ENCODE data around the gene ELP4.

ELP4 gene

DNA sequence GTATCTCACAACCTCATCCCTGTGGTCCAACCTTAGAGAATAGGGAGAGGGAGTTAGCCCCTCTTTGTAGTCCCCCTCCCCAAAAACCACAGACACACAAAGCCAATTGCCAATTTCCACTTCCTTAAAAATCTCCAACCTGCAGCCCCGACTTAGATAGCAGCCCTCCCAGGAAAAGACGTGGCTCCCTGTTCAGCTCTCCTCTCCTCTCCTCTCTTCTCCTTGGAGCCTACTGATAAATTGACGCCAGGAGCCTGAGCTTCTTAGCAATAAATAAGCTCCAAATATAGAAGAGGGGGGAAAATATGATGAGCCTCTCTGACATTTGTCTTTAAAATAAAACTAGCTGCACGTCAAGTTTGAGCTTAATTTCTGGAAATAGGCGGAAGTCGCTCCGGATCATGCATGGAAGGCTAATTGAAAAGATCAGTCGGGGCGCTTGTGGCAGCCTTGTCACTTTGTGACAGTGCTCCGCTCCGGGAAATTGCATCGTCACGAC, 294.3 kb downstream of the ELP4 start:
- H3K4me3 ChIP-seq (ENCODE audit: low read depth, low read length), result no peak overlapping the region
- TF ChIP-seq, protein P1, sequence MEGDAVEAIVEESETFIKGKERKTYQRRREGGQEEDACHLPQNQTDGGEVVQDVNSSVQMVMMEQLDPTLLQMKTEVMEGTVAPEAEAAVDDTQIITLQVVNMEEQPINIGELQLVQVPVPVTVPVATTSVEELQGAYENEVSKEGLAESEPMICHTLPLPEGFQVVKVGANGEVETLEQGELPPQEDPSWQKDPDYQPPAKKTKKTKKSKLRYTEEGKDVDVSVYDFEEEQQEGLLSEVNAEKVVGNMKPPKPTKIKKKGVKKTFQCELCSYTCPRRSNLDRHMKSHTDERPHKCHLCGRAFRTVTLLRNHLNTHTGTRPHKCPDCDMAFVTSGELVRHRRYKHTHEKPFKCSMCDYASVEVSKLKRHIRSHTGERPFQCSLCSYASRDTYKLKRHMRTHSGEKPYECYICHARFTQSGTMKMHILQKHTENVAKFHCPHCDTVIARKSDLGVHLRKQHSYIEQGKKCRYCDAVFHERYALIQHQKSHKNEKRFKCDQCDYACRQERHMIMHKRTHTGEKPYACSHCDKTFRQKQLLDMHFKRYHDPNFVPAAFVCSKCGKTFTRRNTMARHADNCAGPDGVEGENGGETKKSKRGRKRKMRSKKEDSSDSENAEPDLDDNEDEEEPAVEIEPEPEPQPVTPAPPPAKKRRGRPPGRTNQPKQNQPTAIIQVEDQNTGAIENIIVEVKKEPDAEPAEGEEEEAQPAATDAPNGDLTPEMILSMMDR (IDR thresholded peaks at IDR 0.05; ENCODE audit: control insufficient read depth, extremely low read depth, insufficient read depth), result no peak
- no peak for DNase-seq (ENCODE audit: low read depth)

DNA sequence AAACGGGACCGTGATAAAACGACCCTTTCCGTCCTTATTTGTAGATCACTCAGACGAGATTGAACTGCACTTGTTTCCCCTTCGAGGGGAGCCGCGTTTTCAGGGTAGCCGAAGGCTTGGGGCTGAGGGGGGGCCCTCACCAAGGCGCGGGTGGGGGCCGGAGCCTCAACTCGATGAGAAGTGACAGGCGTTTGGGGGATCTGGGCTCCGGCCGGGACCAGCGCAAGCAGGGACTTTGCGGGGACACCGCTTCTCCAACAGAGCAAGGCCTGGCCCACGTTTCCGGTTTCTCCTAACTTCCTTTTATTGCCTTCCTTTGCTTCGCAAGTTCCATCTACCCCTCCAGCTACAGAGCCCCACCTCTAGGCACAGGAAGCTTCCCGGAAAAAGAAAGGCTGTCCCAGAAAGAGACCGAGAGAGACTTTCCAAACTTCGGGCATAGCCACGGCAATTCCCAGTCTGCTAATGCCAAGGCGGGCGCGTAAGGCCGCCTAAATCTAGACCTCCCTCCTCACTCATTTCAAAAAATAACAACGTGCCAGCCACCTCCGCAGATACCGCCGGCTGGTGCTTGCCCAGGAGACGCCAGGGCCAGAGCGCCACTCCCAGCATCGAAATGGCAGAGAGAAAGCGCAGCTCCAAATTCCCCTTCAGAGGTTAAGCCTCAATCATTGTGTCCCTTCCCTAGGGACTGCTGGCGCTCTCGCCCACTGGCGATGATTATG, 294.9 kb downstream of the ELP4 start:
- DNase-seq (ENCODE audit: low read depth), result no peak
- TF ChIP-seq, protein P1 (IDR thresholded peaks at IDR 0.05; ENCODE audit: control insufficient read depth, extremely low read depth, insufficient read depth), result no peak
- H3K4me3 ChIP-seq (ENCODE audit: low read depth, low read length), result no peak overlapping the region

DNA sequence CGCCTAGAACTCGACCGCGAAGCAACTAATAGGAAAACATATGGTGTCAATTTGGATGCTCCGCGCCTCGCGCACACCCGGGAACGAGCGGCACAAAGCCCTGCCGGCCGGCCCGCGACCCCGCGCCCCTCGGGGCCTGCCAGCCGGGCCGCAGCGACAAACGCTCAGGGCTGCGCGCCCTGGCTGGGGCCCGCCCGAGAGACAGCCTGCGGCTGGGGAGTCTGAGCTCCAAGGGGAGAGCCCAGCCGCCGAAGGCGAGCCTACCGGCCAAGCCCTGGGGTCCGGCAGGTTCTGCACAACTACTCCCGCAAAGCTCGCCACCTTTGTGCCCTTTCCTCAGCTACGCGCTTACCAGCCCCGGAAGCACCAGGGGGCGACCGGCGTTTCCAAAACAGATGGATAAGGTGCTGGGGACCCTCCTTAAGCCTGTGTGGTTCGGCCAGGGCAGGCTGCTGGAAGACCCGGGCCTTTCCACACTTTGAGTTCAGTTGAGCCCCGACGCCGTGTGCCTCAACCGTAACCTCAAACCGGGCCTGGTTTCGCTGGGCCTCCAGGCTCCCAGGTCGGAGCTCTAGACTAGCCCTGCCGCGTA, 295.6 kb downstream of the ELP4 start:
- TF ChIP-seq, protein P1 (IDR thresholded peaks at IDR 0.05; ENCODE audit: control insufficient read depth, extremely low read depth, insufficient read depth), result no peak
- no peak for DNase-seq (ENCODE audit: low read depth)
- no peak overlapping the region for H3K4me3 ChIP-seq (ENCODE audit: low read depth, low read length)

DNA sequence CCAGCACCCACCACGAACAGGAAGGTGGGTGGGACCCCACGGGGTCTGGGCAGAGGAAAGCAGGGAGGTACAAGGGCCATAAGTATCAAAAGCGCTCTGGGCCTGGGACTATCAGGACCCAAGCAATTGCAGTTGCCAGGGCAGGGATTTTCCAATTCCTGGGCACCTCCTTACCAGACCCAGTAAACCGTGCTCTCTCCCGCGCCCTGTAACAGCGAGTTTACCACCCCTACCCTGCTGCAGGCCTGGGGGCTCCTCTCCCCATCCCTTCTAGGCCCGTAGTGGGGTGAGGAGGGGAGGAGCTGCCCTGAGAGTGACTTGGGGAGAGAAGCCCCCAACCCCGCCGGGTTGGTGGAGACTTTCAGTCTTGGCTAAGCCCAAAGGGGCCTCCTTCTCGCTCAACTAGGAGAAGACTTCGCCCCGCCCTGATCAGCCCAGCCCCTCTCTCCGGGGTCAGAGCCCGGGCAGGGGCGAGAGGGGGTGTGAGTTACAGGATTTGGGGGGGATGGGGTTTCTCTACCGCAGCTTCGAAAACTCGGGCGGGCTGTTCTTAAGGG, 296.1 kb downstream of the ELP4 start:
- no peak overlapping the region for H3K4me3 ChIP-seq (ENCODE audit: low read depth, low read length)
- no peak for DNase-seq (ENCODE audit: low read depth)
- TF ChIP-seq, protein P1 (IDR thresholded peaks at IDR 0.05; ENCODE audit: control insufficient read depth, extremely low read depth, insufficient read depth), result no peak

DNA sequence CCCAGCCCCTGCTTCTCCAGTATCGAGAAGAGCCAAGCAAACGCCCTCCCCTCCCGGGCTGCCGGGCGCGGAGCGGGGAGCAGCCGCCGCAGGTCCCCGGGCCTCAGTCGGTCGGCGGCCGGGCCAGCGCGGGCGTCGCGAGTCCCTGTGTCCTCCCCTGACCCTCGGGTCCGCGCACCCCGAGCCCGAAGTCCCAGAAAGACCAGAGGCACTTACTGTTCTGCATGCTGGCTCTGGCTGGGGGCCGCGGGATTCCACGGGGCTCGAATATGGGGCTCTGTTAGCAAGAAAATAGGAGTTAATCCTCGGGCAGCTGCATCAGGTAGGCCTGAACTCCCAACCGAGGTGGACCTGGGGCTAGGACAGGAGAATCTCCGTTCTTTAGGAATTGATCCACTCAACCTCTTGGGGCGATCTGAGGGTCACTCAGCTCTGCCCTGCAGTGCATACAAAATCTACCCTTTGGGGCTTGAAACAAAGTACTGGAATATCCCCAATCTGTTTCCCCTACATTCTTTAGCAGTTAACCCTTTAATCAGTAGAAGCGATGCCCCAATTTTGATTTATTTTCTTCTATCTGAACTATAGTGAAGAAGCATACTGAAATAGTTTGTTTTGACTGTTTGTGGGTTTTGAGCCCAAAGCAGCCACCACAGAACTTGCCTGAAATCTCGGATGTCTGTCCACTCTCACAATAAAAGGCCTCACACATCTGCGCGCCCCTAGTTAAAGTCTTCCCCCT, 296.8 kb downstream of the ELP4 start:
- no peak overlapping the region for H3K4me3 ChIP-seq (ENCODE audit: low read depth, low read length)
- TF ChIP-seq, protein P1 (IDR thresholded peaks at IDR 0.05; ENCODE audit: control insufficient read depth, extremely low read depth, insufficient read depth), result no peak
- DNase-seq (ENCODE audit: low read depth), result no peak

DNA sequence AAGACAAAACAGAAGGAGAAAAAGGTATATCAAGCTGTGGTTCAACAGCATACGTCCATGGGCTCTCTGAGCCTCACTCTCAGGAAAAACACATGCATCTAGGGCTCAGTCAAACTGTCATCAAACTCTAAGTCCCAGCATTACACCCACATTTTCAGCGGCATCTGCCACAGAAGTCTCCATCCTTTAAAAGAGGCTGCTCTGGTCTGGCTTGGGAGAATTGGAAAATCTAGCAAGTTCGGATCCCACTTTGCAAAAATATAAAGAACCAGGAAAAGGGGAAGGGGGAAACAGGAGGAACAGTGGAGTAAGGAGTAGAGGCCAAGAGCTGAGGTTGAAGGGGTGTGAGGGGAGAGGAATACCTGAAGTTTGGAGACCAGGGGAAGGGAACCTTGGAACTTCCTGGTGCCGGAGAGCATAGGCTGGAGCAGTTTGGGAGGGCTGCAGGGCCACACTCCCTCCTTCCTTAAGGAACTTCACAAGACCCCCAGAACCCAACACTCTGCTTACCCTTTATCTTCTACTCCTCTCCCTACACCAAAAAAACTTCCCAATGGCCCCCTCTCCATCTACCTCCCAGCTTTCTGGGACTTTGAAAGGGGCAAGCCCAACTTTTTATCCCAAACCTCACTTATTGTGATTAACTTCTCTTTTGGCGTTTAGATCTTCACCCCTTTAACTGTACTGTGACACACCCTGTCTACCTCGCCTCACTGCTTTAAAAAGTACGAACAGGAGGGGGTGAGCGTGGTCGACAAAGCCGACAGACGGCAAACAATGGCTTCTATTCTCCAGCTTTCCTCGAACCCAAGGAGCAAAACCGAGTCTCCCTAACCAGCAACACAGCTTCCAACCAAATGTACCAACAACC, 297.6 kb downstream of the ELP4 start:
- TF ChIP-seq, protein P1 (IDR thresholded peaks at IDR 0.05; ENCODE audit: control insufficient read depth, extremely low read depth, insufficient read depth), result no peak
- H3K4me3 ChIP-seq (ENCODE audit: low read depth, low read length), result no peak overlapping the region
- DNase-seq (ENCODE audit: low read depth), result no peak
